RWPE2 (cell line): ENCODE results near the gene LUZP1.

Source experiments
- ATAC-seq: fragments of 200-7000 bp; cut with Tn5 transposase; 3 replicates; pipeline ENCODE4 v1.9.1; 2021; ENCODE audit warnings: low read depth
- DNase-seq: peaks from one replicate; pipeline ENCODE4 v3.0.0-alpha.2; 2020; ENCODE audit warnings: low spot score
- H3K27ac ChIP-seq: fragments of 450-650 bp; 2 replicates; pipeline ENCODE4 v1.5.1; 2017; ENCODE audit warnings: mild to moderate bottlenecking; ENCODE audit not compliant: poor library complexity, severe bottlenecking
- H3K27me3 ChIP-seq: fragments of 250-450 bp; sonication (Bioruptor Pico); 2 replicates; pipeline ENCODE4 v1.5.1; 2021; ENCODE audit warnings: mild to moderate bottlenecking, moderate library complexity; ENCODE audit not compliant: insufficient read depth, poor library complexity, severe bottlenecking
- H3K36me3 ChIP-seq: fragments of 250-450 bp; sonication (Bioruptor Pico); 2 replicates; pipeline ENCODE4 v1.5.1; 2020; ENCODE audit warnings: low read depth, mild to moderate bottlenecking, moderate library complexity
- H3K4me1 ChIP-seq: fragments of 250-450 bp; sonication (Bioruptor Pico); 2 replicates; pipeline ENCODE4 v1.5.1; 2021; ENCODE audit warnings: mild to moderate bottlenecking, moderate library complexity; ENCODE audit not compliant: insufficient read depth, poor library complexity, severe bottlenecking
- H3K4me3 ChIP-seq: fragments of 250-450 bp; sonication (Bioruptor Pico); 2 replicates; pipeline ENCODE4 v1.5.1; 2021; ENCODE audit warnings: mild to moderate bottlenecking, moderate library complexity; ENCODE audit not compliant: severe bottlenecking
- H3K9me3 ChIP-seq: fragments of 250-450 bp; sonication (Bioruptor Pico); 2 replicates; pipeline ENCODE4 v1.5.1; 2021; ENCODE audit warnings: mild to moderate bottlenecking, moderate library complexity; ENCODE audit not compliant: severe bottlenecking
- TF ChIP-seq, protein P1 (sequence below): fragments of 450-650 bp; IDR thresholded peaks from one replicate; pipeline ENCODE4 v1.5.1; 2017; ENCODE audit warnings: mild to moderate bottlenecking, moderate library complexity; ENCODE audit not compliant: poor library complexity, severe bottlenecking

The LUZP1 gene

DNA sequence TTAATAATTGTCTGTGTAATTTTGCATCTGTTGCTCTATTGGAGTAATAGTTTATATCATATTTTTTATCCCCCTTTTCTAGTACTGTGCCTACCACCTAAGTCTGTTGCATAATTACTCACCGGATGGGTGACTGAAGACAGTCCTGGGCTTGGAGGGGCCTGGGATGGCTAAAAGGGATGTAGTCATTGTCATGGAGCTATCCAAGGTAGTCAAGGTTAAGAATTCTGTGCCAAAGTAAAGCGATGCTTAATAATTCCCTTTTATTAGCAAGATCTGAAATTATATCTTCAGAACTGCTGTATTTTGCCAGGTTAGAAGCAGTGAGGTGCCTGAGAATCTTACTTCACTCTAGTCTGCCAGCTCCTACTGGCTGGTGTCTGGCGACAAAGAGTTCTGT, 87.8 kb downstream of the LUZP1 start:
- Histone ChIP-seq H3K27me3 (no peaks in the 10 kb centered on the region), H3K36me3 (peaks cover 100% of the 10 kb centered on the region), H3K9me3 (no peaks in the 10 kb centered on the region), H3K27ac (no peak overlapping the region), H3K4me3 (no peak overlapping the region), H3K4me1 (no peaks in the 10 kb centered on the region)
- no peak for ATAC-seq
- no peak for DNase-seq
- TF ChIP-seq, protein P1, sequence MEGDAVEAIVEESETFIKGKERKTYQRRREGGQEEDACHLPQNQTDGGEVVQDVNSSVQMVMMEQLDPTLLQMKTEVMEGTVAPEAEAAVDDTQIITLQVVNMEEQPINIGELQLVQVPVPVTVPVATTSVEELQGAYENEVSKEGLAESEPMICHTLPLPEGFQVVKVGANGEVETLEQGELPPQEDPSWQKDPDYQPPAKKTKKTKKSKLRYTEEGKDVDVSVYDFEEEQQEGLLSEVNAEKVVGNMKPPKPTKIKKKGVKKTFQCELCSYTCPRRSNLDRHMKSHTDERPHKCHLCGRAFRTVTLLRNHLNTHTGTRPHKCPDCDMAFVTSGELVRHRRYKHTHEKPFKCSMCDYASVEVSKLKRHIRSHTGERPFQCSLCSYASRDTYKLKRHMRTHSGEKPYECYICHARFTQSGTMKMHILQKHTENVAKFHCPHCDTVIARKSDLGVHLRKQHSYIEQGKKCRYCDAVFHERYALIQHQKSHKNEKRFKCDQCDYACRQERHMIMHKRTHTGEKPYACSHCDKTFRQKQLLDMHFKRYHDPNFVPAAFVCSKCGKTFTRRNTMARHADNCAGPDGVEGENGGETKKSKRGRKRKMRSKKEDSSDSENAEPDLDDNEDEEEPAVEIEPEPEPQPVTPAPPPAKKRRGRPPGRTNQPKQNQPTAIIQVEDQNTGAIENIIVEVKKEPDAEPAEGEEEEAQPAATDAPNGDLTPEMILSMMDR = no peak

DNA sequence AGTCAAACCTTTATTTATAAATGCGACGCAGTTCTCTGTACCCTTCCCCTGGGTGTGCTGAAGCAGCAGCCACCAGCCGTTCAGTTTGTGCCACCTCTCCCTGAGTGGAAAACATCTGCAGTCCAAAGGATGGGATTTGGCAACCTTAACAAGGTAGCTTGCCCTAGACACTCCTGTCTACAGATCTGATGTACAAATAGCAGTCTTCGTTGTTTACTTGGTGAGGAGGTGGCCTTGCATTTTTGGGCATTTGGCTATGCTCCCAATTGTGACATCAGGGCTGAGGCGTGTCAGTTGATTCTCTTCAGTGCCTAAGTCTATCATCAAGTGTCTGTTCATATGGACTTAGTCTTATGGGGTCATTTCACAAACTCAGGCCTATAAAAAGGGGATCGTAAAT, 89.6 kb downstream of the LUZP1 start:
- TF ChIP-seq, protein P1 = no peak
- no peak for DNase-seq
- Histone ChIP-seq H3K9me3 (no peaks in the 10 kb centered on the region), H3K27me3 (no peaks in the 10 kb centered on the region), H3K36me3 (peaks cover 98% of the 10 kb centered on the region), H3K4me3 (no peak overlapping the region), H3K4me1 (no peaks in the 10 kb centered on the region), H3K27ac (peak overlapping the region; percentile 6)
- ATAC-seq = no peak; the same call in 2 of the 3 replicates

DNA sequence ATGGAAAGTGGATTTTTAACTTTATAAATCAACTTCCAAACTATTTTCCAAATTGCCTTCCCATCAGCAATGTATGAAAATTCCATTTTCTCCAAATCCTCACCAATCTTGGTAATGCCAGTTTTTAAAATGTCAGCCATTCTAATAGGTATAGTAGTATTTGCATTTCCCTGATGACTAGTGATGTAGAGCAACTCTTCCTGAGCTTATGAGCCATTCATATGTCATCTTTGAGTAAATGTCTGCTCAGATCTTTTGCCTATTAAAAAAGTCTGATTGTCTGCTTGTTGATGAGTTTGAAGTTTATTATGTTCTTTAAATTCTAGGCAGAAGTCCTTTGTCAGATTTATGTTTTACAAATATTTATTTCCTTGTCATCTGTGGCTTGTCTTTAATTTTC, 94.6 kb downstream of the LUZP1 start:
- H3K36me3 ChIP-seq = peaks cover 98% of the 10 kb centered on the region
- H3K27ac ChIP-seq = no peak overlapping the region
- DNase-seq = no peak
- TF ChIP-seq, protein P1 = no peak
- no peak for ATAC-seq
- H3K4me3 ChIP-seq = no peak overlapping the region
- no peaks in the 10 kb centered on the region for H3K27me3 ChIP-seq
- H3K4me1 ChIP-seq = no peaks in the 10 kb centered on the region
- no peaks in the 10 kb centered on the region for H3K9me3 ChIP-seq

DNA sequence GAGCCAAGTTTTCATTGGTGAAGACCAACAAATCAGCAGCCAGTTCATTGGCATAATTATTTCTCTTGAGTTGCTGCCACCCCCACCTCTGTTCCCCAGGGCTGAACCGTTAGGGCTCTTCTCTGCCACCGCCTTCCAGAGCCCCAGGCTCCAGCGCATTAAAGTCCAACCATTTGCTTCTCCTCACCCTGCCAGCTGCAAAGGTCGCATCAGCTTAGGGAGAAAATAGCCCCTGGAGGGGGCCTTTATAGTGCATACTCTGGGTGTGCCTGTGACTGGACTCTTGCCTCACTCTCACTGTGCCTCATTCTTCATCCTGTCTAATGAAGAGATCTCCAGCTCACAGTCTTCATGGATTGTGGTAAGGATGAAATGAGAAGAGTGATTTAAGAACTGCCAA, 99.0 kb downstream of the LUZP1 start:
- peaks cover 100% of the 10 kb centered on the region for H3K36me3 ChIP-seq
- TF ChIP-seq, protein P1 = no peak

DNA sequence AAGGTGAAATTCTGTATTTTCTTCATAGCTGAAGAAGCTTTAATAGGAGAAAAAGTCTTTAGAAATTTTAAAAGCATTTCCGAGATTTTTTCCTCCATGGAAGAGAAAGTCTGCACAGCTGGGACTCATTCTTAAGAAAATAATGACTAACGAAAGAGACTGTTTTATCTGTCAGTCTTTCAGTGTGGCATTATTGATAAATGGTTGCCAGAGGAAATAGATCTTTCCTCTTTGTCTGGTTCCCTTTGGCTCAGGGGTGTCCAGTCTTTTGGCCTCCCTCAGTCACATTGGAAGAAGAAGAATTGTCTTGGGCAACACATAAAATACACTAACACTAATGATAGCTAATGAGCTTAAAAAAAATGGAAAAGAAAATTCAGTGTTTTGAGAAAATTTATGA, 99.5 kb downstream of the LUZP1 start:
- TF ChIP-seq, protein P1 = no peak
- H3K36me3 ChIP-seq = peaks cover 100% of the 10 kb centered on the region

More for the DNA sequence above, 99.0 kb downstream of the LUZP1 start:
- no peak for DNase-seq
- no peak overlapping the region for H3K27ac ChIP-seq
- no peak overlapping the region for H3K4me3 ChIP-seq
- H3K9me3 ChIP-seq = no peaks in the 10 kb centered on the region
- no peaks in the 10 kb centered on the region for H3K4me1 ChIP-seq
- ATAC-seq = no peak
- H3K27me3 ChIP-seq = no peaks in the 10 kb centered on the region

More for the DNA sequence above, 99.5 kb downstream of the LUZP1 start:
- DNase-seq (no peak), ATAC-seq (no peak)
- no peaks in the 10 kb centered on the region for H3K27me3 ChIP-seq
- no peaks in the 10 kb centered on the region for H3K9me3 ChIP-seq
- no peak overlapping the region for H3K27ac ChIP-seq
- no peak overlapping the region for H3K4me3 ChIP-seq
- no peaks in the 10 kb centered on the region for H3K4me1 ChIP-seq
